HG03196 (cell line): ENCODE data around the gene MAGI3.
"Not testable (repeated sequence)": the region's sequence is repeated elsewhere in the genome, so short reads cannot be mapped to it uniquely, and the experiment has no call there.

Source experiments
- ATAC-seq: cut with Tn5 transposase; IDR thresholded peaks from one replicate; pipeline ENCODE4 v1.9.1; 2021; ENCODE audit not compliant: unreplicated experiment

MAGI3 gene

GRCh38 chr1:113683384-113684152, 293.3 kb downstream of the MAGI3 start:
- ATAC-seq, result no peak

GRCh38 chr1:113684153-113684541, 293.8 kb downstream of the MAGI3 start:
- no peak for ATAC-seq

GRCh38 chr1:113686891-113687618, 296.7 kb downstream of the MAGI3 start:
- no peak for ATAC-seq

- no peak for ATAC-seq
Observed at GRCh38 chr1:113691184-113691583, 300.9 kb downstream of the MAGI3 start.

GRCh38 chr1:113692342-113692741, 302.0 kb downstream of the MAGI3 start:
- no peak for ATAC-seq

- no peak for ATAC-seq
Observed at GRCh38 chr1:113692824-113693431, 302.6 kb downstream of the MAGI3 start.

GRCh38 chr1:113694910-113695309, 304.6 kb downstream of the MAGI3 start:
- no peak for ATAC-seq

- ATAC-seq, result no peak
Observed at GRCh38 chr1:113701429-113701828, 311.1 kb downstream of the MAGI3 start.

GRCh38 chr1:113714606-113715269, 324.4 kb downstream of the MAGI3 start:
- ATAC-seq, result no peak

- ATAC-seq, result not testable (repeated sequence)
Observed at GRCh38 chr1:113717506-113717905, 327.2 kb downstream of the MAGI3 start.

- not testable (repeated sequence) for ATAC-seq
Observed at GRCh38 chr1:113718621-113719020, 328.3 kb downstream of the MAGI3 start.

GRCh38 chr1:113721010-113721409, 330.7 kb downstream of the MAGI3 start:
- ATAC-seq, result no peak

GRCh38 chr1:113732802-113733201, 342.5 kb downstream of the MAGI3 start:
- ATAC-seq, result no peak

GRCh38 chr1:113734357-113735055, 344.2 kb downstream of the MAGI3 start:
- ATAC-seq, result no peak
